Measurements from ENCODE around the gene C6orf47.

The C6orf47 gene

DNA sequence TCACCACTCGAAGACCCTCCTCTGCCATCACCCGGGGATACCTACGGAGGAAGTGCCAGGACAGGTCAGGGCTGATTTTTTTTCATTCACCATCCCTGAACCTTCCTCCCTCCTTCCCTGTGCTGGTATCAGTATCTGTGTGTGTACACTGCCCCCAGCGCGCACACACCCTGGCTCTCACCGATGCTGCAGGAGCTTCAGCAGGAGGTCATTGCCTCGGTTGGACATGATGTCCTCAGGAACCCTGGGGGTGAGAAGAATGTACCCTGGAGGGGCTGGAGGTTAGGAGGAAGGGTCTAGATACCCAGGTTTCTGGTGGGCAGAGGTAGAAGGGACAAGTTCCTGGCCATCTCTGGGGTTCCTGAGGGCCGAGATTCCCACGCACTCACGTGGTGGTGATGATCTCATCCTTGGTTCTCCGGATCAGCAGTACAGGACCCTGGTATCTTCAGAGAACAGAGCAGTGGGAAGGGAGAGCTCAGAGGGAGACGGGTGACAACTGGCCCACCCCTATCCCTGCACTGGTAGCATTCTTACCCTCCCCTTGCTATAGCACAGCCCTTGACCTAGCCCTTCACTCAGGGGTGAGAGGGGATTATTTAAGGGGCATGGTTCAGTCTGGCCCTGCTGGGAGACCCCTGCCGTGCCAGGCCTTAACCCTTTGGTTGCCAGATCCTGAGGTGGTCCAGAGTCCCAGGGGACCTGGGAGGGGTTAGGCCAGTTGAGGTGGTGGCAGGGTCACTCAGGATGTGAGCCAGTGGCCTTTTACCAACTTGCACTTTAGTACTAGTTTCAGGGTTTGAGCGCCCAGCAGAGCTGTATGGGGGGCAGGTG is 27.5 kb upstream of the C6orf47 start:
- DNase-seq (ENCODE audit: low read depth) = no peak

DNA sequence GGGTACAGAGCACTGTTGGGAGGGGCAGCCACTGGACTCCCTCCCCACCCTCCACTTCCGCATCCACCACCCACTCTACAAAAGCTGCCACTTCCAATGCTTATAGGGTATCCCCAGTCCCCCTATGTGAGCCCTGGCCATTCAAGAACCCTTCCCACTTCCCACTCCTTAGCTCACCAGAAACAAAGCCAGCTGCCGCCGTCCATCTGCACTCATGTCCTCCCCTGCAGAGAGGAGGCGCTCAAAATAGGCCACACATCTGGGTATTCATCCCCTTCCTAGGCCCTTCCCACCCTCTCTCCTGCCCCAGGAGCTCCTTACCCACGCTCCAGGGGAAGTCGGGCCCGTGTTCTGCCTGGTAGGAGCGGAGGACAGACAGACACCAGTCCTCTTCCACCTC is 26.7 kb upstream of the C6orf47 start:
- no peak for DNase-seq (ENCODE audit: low read depth)

DNA sequence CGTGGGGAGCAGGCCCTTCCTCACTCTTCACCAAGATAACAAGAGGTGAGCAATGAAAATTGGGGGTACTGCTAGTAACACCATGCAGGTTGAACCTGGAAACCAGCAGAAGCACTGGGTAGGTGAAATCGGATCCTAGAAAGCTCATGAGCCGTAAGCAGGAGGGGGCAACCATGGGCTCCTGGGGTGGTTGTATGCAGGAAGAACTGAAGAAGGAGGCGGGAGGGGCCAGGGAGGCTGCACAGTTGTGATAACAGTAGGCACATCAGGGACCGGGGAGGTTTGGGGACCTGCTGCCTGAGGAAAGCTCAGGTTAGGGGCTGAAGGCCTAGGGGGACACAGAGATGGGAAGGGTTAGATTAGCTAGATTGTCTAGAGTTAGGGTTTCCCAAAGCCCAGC is 25.9 kb upstream of the C6orf47 start:
- no peak for DNase-seq (ENCODE audit: low read depth)

DNA sequence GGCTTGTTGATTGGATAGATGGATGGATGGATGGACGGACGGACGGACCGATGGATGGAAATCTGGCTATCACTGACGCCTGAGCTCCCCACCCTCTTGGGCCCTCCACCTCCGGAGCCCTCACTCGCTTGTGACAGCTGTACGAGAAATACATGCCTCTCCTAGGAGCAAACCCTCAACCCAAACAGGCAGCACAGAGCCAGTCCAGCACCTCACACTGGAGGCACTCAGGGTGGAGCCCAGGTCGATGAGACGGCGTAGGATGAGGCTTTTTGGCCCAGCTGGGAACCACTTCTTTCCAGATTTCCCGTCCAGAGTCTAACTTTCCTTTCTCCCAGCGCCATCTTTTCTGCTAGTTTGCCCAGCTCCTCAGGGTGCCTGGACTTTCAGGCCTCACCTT is 23.0 kb upstream of the C6orf47 start:
- no peak for DNase-seq (ENCODE audit: low read depth)

GRCh38 chr6:31681135-31681671 is 20.6 kb upstream of the C6orf47 start:
- no peak for DNase-seq (ENCODE audit: low read depth)

GRCh38 chr6:31680226-31681134 is 19.9 kb upstream of the C6orf47 start, which contains the start of gene LY6G5C:
Gene LY6G5C (minus strand): TSS chr6:31681067. CDS start chr6:31680373, 694 bp downstream.
- peak; percentile 95 for DNase-seq (ENCODE audit: low read depth)

- DNase-seq (ENCODE audit: low read depth) = no peak
Observed at GRCh38 chr6:31677955-31678354, 17.4 kb upstream of the C6orf47 start.

- DNase-seq (ENCODE audit: low read depth) = no peak
Observed at GRCh38 chr6:31676904-31677303, 16.3 kb upstream of the C6orf47 start.

- no peak for DNase-seq (ENCODE audit: low read depth)
Observed at GRCh38 chr6:31676322-31676903, 15.8 kb upstream of the C6orf47 start.

- no peak for DNase-seq (ENCODE audit: low read depth)
Observed at GRCh38 chr6:31669676-31670075, 9.1 kb upstream of the C6orf47 start, which contains the start of gene LY6G5B. Gene LY6G5B (plus strand): TSS chr6:31669976. CDS start chr6:31670951, 975 bp downstream.

- no peak for DNase-seq (ENCODE audit: low read depth)
Observed at GRCh38 chr6:31666337-31666965, 5.9 kb upstream of the C6orf47 start.

- DNase-seq (ENCODE audit: low read depth) = peak; percentile 96
Observed at GRCh38 chr6:31665501-31666336, 5.1 kb upstream of the C6orf47 start, which contains the start of gene CSNK2B. Gene CSNK2B (plus strand): TSS chr6:31666080. CDS start chr6:31666832, 752 bp downstream.

- peak; percentile 94 for DNase-seq (ENCODE audit: low read depth)
Observed at GRCh38 chr6:31664790-31665500, 4.4 kb upstream of the C6orf47 start, which contains the start of gene GPANK1. Gene GPANK1 (minus strand): TSS chr6:31664997. CDS start chr6:31664478, 519 bp downstream.

DNA sequence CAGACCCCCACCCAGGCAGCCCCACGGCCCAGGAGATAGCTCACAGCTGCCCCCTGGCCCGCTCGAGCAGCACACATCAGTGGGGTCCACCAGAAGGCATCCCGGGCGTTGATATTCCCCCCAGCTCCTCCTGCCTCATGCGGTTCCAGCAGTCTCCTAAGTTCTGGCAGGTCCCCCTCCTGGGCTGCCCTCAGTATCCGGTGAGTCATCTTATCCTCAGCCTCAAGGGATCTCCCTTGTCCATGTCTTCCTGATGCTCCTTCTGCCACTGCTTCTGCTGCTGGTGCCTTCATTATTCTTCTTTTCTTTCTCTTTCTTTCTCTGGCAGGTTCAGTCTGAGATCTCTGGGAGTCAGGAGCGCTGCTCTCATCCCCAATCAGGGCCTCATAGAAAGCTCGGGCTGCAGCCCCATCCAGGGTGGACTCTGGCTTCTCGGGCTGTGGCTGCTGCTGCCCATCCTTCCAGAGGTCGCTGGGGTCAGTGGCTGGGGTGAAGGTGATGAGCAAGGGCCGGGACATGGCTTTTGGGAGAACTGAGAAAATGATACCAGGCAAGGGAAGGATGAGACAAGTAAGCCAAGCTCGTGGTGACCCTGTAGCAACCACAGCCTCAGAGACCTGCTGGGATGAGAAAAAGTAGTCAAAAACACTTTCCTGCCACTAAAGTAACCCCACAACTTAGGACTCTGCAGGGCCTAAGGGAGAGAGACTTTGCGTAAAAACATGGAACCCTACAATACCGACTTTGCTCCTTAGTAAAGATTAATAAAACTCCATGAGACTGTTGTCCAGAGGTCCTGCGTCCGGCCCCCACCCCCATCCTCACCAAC is 3.6 kb upstream of the C6orf47 start:
- peak; percentile 45 for DNase-seq (ENCODE audit: low read depth)

DNA sequence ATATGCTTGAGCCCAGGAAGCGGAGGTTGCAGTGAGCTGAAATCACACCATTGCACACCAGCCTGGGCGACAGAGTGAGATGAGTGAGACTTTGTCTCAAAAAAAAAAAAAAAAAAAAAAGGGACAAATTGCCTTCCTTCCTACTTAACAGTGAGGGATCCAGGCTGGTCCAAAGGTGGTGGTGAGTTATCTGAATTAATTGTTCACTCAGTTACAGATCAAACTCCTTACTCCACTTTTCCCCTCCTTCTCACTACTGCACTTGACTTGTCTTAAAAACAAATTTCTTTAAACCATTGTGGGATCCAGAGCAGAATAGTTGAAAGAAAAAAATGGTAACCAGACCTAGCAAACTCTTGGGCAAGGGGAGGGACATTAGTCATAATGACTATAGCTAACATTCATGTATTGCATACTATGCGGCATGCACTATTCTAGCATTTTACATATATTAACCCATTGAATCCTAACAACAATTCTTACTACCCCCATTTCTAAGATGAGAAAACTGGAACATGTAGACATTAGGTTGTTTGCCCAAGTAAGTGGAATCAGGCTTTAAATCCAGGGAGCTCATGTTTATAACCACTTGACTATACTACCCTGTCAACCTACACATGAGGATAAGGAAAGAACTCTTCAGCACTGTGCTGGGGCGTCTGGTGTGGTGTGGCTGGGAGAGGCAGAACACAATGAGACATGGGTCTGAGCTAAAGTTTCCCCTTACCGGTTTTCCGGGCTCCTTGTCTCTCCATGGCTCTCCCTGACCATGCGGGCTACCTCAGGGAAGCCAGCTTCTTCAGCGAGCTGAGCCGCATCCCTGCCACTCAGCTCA is 2.8 kb upstream of the C6orf47 start:
- no peak for DNase-seq (ENCODE audit: low read depth)

GRCh38 chr6:31662124-31662723 is 1.6 kb upstream of the C6orf47 start:
- DNase-seq (ENCODE audit: low read depth) = no peak

Measured in fibroblast of the conjunctiva (primary cell).